Activated naive CD4-positive, alpha-beta T cell treated with anti-CD3 and anti-CD28 coated beads for 36 hours (primary cell): ENCODE results near the gene HENMT1. TPM values are rescaled to one million over a fixed set of nuclear protein-coding genes. Genes with fewer than 3 reads are reported as not detected.
A peak's percentile ranks its signal among the peaks of the same experiment; 100 is the strongest.
"Not testable (repeated sequence)": the region's sequence is repeated elsewhere in the genome, so short reads cannot be mapped to it uniquely, and the experiment has no call there.

Experiments used
- CTCF ChIA-PET: fragments of 350-600 bp; sonication (Branson Sonifier 250); formaldehyde crosslinking; loops from one replicate; lab custom pipeline; 2021; ENCODE audit warnings: antibody characterized with exemption; lab: Charles Lee
- DNase-seq: peaks from one replicate; pipeline ENCODE4 v3.0.0-alpha.2; 2020
- H3K27ac Mint-ChIP-seq: one replicate; pipeline ENCODE4 v1.8.0; 2021; ENCODE audit warnings: mild to moderate bottlenecking, mixed read lengths
- H3K27me3 Mint-ChIP-seq: one replicate; pipeline ENCODE4 v1.8.0; 2021; ENCODE audit warnings: low read depth, mixed read lengths
- H3K36me3 Mint-ChIP-seq: one replicate; pipeline ENCODE4 v1.8.0; 2021; ENCODE audit warnings: low read depth, mixed read lengths
- H3K4me1 Mint-ChIP-seq: one replicate; pipeline ENCODE4 v1.8.0; 2021; ENCODE audit warnings: low read depth, mixed read lengths
- H3K4me3 Mint-ChIP-seq: one replicate; pipeline ENCODE4 v1.8.0; 2021; ENCODE audit warnings: mild to moderate bottlenecking, moderate library complexity, mixed read lengths
- H3K9me3 Mint-ChIP-seq: one replicate; pipeline ENCODE4 v1.8.0; 2021; ENCODE audit warnings: mixed read lengths
- intact Hi-C: fragments of 100-400 bp; cut with micrococcal nuclease; formaldehyde crosslinking; loops from one replicate; pipeline ENCODE4 v1.15.1; 2023
- total RNA-seq, 2 experiments: library from RNA; stranded (reverse); gene quantifications; one replicate each; pipeline ENCODE4 v1.2.3, GENCODE V29; 2021

The HENMT1 gene
- total RNA-seq, 2 experiments from 2014 or later, result 18.7 to 19.3 TPM

DNA sequence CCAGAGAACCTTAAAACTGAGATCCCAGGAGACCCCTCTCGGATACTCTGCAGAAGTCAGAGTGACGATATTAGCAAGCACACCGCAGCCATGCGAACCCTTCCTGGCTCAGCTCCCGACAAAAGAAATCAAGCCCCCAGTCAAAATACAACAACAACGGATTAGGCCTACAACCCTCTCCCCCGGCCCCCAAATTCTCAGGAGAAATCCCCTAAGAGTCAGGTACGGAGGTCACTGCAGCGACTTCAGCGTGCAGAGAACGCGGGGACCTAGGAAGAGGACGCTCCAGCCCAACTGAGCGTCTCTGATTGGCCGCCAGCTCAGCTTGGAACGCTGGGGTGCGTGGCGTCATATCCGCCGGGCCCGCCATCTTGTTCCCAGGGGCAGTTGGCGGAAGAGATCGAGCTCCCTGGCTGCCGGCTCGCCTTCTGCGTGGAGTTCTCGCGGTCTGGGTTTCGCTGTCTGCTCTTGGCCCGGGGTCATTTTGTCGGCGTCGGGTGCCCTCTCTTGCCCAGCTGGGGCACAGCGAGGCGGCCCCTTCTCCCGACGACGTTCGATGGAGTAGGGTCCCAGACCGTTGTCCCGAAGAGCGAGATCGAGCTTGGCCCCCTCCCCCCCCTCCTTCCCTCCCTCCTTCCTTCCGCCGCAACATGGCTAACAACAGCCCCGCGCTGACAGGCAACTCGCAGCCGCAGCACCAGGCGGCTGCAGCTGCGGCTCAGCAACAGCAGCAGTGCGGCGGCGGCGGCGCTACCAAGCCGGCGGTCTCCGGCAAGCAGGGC is 31.2 kb upstream of the HENMT1 start, which contains the start of gene PRPF38B:
Gene PRPF38B, plus strand, starts transcription at position 369 of the 782 bp plus-strand sequence. Its CDS starts 282 bp downstream, at position 651.
- Mint-ChIP-seq H3K36me3 (peaks cover 38% of the 10 kb centered on the region), H3K27me3 (no peaks in the 10 kb centered on the region), H3K4me1 (peaks cover 37% of the 10 kb centered on the region), H3K27ac (peak within 1 kb of the TSS; percentile 98), H3K9me3 (no peaks in the 10 kb centered on the region), H3K4me3 (peak within 1 kb of the TSS; percentile 86)
- intact Hi-C loops, result loop anchor here (1.0 to 5.0 kb wide), 18 partner anchors 12 to 1647 kb away; partner anchors contain the start of genes CLCC1, GPSM2, HENMT1 and RBM15
- peak; percentile 97 for DNase-seq
- CTCF ChIA-PET, result interaction anchor here (1.1 to 3.0 kb wide), 7 partner anchors 11 to 131 kb away, joined by 4 to 28 read pairs (median 5); partner anchors contain the start of genes EEIG2 and HENMT1

DNA sequence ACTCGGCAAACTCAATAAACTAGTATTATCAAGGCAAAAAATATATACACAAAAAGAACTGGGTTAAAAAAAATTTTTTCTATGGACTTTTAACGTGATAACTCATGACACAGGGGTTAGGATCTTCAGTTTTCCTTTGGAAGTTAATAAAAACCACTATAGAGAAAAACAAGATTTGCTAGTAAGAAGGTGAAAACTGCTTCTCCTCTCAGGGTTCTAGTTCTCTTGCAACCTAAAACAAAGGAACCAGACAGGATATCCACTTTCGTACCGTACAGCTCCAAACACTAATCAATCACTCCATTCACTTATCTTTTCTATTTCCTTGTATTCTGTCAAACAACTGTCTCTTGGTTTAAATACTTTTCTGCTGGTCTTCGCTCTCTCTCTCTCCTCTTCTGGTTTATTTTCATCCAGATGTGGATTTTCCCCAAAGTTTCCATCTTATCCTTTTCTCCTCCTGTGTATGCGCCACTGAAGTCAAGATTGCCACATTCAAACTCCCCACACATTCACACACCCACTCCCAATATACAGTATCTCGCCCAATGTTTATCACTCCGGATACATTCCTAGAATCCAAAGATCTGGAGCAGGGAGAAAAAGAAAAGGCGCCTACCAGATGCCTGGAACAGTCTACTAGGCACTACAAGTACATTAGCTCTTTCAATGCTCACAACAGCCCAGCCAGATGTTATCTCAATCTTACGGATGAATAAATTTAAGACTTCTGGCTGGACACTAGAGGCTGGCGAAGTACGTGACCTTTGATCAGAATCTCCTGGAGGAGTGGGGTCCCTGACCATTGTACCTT is 30.4 kb upstream of the HENMT1 start:
- Mint-ChIP-seq H3K4me1 (peaks cover 30% of the 10 kb centered on the region), H3K27ac (peak overlapping the region; percentile 98), H3K27me3 (no peaks in the 10 kb centered on the region), H3K4me3 (peak overlapping the region; percentile 86), H3K36me3 (peaks cover 31% of the 10 kb centered on the region), H3K9me3 (no peaks in the 10 kb centered on the region)
- DNase-seq, result no peak
- CTCF ChIA-PET, result interaction anchor here (0.6 to 3.0 kb wide), 5 partner anchors 10 to 46 kb away, joined by 3 to 28 read pairs (median 4); no protein-coding TSS in a partner anchor
- intact Hi-C loops, result loop anchor here (5.0 kb wide), 3 partner anchors 136 to 351 kb away; partner anchors contain the start of gene WDR47

DNA sequence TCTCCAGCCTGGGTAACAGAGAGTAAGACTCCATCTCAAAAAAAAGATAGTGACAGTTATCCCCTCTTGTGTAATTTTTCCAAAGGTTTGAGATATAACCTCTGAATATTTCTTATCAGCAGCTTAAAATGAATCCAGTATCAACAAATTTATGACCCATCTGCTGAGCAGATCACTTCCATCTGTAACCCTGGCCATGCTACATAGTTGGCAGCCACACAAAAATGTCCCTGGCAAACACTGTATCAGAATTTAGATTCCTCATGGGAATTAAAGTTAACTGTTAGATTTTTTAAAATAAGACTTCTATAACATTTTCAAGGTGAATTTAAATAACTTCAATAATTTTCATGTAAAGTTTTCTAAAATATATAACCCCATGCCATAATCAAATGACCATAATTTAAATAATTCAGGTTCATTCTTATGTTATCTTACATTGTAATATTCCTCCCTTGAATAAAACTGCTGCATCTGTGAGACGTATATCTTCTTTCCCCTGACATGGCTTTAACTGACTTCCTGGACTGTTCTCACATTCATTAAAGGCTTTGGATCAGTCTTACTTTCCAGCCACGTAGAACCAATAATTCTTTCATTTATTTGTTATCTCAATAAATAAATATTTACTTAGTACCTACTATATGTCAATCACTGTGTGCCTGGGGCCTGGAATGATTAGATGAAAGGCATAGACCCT is 25.9 kb upstream of the HENMT1 start:
- Mint-ChIP-seq H3K27me3 (no peaks in the 10 kb centered on the region), H3K27ac (no peak overlapping the region), H3K4me1 (peaks cover 15% of the 10 kb centered on the region), H3K36me3 (no peaks in the 10 kb centered on the region), H3K4me3 (no peak overlapping the region), H3K9me3 (no peaks in the 10 kb centered on the region)
- DNase-seq, result no peak
- CTCF ChIA-PET, result no interaction called here
- intact Hi-C loops, result no loop called here

DNA sequence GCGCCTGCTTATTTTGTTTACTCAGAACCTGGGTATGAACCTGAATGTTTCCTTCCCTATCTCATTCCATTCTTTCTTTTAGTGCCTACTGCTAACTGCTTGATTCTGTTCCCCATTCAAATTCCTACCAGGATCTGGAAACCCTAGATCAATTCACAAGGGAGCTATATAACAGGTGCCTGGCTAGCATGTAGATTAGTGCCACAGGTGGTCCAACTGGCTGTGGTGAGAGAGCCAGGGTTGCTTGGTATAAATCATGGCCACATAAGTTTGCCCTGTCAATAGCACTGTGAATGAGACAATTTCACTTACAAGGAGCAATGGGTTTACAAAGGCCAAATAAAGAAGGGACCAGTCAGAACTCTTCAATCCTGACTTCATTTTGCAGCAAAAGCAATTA is 24.6 kb upstream of the HENMT1 start:
- DNase-seq, result no peak
- Mint-ChIP-seq H3K36me3 (no peaks in the 10 kb centered on the region), H3K27ac (no peak overlapping the region), H3K27me3 (no peaks in the 10 kb centered on the region), H3K4me1 (peaks cover 6% of the 10 kb centered on the region), H3K4me3 (no peak overlapping the region), H3K9me3 (no peaks in the 10 kb centered on the region)
- CTCF ChIA-PET, result no interaction called here
- intact Hi-C loops, result no loop called here

DNA sequence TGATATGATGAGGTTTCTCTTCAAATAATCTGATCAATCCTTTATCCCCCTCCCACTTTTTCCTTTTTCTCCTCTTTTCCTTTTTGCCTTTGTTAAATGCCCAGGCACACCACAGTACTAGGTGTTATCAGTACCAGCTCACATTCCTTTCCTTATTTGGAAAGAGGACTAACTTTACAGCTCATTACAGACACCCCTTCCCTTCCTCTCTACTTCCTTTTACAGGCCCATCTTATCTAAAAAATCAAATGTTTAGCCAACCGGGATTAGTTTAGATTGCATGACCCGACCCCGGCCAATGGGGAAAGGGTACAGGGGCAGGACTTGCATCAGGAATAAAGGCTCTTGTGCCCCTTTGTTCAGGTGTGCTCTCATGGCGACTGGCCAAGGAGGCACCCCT is 20.8 kb upstream of the HENMT1 start:
- DNase-seq, H3K9me3 Mint-ChIP-seq, intact Hi-C loops, H3K27ac Mint-ChIP-seq, H3K27me3 Mint-ChIP-seq, H3K36me3 Mint-ChIP-seq, H3K4me3 Mint-ChIP-seq: not testable (repeated sequence)
- peaks cover 11% of the 10 kb centered on the region for H3K4me1 Mint-ChIP-seq
- CTCF ChIA-PET, result interaction anchor here (0.7 to 0.8 kb wide), 2 partner anchors 10 to 42 kb away, joined by 4 read pairs; partner anchors contain the start of gene PRPF38B

DNA sequence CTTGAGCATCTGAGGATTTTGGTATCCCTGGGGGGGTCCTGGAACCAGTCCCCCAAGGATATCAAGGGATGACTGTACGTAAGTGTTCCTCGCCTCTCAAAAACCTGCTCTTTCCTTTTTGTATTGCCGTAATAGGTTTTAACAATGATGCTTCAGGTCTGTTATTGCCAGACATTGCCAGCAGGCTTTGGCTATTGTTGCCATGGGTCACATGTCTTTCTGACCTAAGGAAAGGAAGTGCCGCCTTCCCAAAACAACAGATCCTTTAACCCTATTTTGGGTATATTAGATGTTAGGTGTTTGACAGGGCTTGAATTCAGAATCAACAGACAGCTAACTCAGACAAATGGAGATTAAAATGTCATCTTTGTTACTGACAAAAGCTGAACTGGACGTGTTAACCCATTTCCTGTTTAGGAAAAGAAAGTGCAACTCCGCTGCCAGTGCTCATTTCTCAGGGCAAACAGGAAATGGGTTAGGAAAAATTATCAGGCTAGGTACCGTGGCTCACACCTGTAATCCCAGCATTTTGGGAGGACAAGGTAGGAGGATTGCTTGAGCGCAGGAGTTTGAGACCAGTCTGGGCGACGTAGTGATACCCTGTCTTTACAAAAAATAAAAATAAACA is 18.8 kb upstream of the HENMT1 start:
- Mint-ChIP-seq H3K36me3 (no peaks in the 10 kb centered on the region), H3K9me3 (no peaks in the 10 kb centered on the region), H3K27ac (no peak overlapping the region), H3K27me3 (no peaks in the 10 kb centered on the region), H3K4me3 (no peak overlapping the region), H3K4me1 (peaks cover 11% of the 10 kb centered on the region)
- intact Hi-C loops, result no loop called here
- CTCF ChIA-PET, result no interaction called here
- no peak for DNase-seq

DNA sequence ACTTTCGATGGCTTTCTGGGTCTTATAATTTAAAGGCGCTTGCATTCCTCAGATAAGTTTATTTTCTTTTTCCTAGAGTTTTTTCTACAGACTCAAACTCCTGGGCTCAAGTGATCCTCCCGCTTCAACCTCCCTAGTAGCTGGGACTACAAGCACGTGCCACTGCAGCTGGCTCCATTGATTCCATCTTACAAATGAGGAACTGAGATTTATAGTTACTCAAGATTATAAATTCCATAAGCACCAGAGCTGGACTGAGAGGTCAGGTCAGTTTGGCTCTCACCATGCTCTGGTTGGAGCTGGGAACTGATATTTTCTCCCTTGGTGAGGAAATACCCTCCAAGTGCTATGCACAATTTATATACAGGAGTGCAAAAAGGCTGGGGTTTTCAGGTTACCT is 17.8 kb upstream of the HENMT1 start:
- Mint-ChIP-seq H3K4me1 (peaks cover 11% of the 10 kb centered on the region), H3K27ac (no peak overlapping the region), H3K27me3 (no peaks in the 10 kb centered on the region), H3K9me3 (no peaks in the 10 kb centered on the region), H3K4me3 (no peak overlapping the region), H3K36me3 (no peaks in the 10 kb centered on the region)
- CTCF ChIA-PET, result no interaction called here
- DNase-seq, result no peak
- intact Hi-C loops, result no loop called here

DNA sequence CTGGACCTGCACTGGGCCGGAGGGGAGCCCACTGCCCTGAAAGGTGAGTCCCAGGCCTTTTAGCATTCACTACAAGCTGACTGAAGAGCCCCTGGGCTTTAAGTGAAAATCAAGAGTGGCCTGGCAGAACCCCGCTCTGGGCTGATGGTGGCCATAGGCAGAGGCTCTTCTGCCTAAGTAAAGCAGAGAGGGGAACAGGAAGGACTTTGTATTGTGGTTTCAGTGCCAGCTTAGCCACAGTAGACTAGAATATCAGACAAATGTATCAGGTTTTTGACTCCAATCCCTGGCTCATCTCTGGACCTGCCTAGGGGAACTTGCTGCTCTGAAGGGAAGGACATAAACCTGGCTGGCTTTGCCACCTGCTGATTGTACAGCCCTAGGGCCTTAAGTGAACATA is 10.2 kb upstream of the HENMT1 start:
- DNase-seq, result no peak
- H3K36me3 Mint-ChIP-seq, result no peaks in the 10 kb centered on the region
- H3K4me1 Mint-ChIP-seq, result peaks cover 11% of the 10 kb centered on the region
- CTCF ChIA-PET, result no interaction called here
- intact Hi-C loops, result no loop called here
- H3K27ac Mint-ChIP-seq, result no peak overlapping the region
- H3K9me3 Mint-ChIP-seq, result no peaks in the 10 kb centered on the region
- no peaks in the 10 kb centered on the region for H3K27me3 Mint-ChIP-seq
- H3K4me3 Mint-ChIP-seq, result no peak overlapping the region

DNA sequence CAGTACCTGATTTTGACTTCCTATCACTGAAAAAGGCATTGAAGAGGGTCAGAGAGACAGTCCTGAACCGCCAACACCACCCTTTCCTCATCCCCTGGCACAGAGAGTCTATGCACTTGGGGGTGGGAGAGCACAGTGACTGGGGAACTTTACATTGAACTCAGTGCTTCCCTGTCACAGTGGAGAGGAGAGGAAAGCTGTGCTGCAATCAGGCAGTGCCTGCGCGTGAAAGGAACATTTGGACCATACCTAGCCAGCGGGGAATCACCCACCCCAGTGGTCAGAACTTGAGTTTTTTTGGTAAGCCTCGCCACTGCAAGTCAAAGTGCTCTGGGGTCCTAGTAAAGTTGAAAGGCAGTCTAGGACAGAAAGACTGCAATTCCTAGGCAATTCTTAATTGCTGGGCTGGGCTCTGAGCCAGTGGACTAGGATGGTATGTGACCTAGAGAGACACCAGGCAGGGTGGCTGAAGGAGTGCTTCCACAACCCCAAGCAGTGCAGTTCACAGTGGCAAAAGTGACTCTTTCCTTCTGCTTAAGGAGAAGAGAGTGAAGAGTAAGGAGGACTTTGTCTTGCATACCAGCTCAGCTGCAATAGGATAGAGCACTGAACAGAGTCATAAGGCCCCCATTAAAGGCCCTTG is 9.4 kb upstream of the HENMT1 start:
- DNase-seq, result no peak
- no peak overlapping the region for H3K27ac Mint-ChIP-seq
- H3K27me3 Mint-ChIP-seq, result no peaks in the 10 kb centered on the region
- intact Hi-C loops, result no loop called here
- no peak overlapping the region for H3K4me3 Mint-ChIP-seq
- H3K9me3 Mint-ChIP-seq, result no peaks in the 10 kb centered on the region
- H3K4me1 Mint-ChIP-seq, result peaks cover 11% of the 10 kb centered on the region
- CTCF ChIA-PET, result no interaction called here
- H3K36me3 Mint-ChIP-seq, result no peaks in the 10 kb centered on the region

DNA sequence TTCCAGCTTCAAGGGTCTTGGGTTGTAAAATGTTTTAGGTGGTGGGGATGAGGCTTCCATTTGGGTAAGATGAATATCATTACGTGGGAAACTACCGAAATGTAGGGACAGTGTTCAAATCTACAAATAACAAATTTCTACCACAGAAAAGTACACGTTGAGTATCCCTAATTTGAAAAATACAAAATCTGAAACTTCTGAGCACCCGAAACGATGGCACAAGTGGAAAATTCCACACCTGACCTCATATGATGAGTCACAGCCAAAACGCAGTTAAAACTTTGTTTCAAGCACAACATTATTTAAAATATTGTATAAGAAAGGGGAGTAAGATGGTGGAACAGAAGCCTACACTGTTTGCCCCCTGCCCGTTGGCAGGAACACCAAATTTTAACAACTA is 8.8 kb upstream of the HENMT1 start:
- Mint-ChIP-seq H3K4me3 (no peak overlapping the region), H3K27me3 (no peaks in the 10 kb centered on the region), H3K36me3 (no peaks in the 10 kb centered on the region), H3K4me1 (peaks cover 11% of the 10 kb centered on the region), H3K9me3 (no peaks in the 10 kb centered on the region), H3K27ac (no peak overlapping the region)
- CTCF ChIA-PET, result interaction anchor here (1.4 kb wide), 1 partner anchor 26 kb away, joined by 3 read pairs; no protein-coding TSS in a partner anchor
- intact Hi-C loops, result no loop called here
- DNase-seq, result no peak

DNA sequence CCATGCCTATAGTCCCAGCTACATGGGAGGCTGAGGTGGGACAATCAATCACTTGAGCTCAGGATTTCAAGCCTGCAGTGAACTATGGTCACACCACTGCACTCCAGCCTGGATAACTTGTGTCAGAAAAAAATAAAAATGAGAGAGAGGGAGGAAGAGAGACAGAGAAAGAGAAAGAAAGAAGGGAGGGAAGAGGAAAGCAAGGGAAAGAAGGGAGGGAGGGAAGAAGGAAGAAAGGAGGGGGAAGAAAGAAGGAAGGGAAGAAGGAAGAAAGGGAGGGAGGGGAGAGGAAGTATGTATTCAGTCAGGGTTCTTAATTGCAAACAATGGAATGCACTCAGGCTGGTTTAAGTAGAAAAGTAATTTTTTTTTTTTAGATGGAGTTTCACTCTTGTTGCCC is 7.9 kb upstream of the HENMT1 start:
- CTCF ChIA-PET, result interaction anchor here (0.7 to 1.4 kb wide), 2 partner anchors 22 to 25 kb away, joined by 3 to 5 read pairs; no protein-coding TSS in a partner anchor
- DNase-seq, result no peak
- peaks cover 11% of the 10 kb centered on the region for H3K4me1 Mint-ChIP-seq
- H3K4me3 Mint-ChIP-seq, result no peak overlapping the region
- no peaks in the 10 kb centered on the region for H3K36me3 Mint-ChIP-seq
- no peaks in the 10 kb centered on the region for H3K9me3 Mint-ChIP-seq
- intact Hi-C loops, result no loop called here
- H3K27ac Mint-ChIP-seq, result no peak overlapping the region
- no peaks in the 10 kb centered on the region for H3K27me3 Mint-ChIP-seq
